GM04503 (cell line): ENCODE measurements around the gene RBM43.
A peak's percentile ranks its signal among the peaks of the same experiment; 100 is the strongest.

Source experiments
- DNase-seq: peaks from one replicate; pipeline ENCODE4 v3.0.0-alpha.2; 2012; ENCODE audit warnings: low read depth

RBM43 gene

DNA sequence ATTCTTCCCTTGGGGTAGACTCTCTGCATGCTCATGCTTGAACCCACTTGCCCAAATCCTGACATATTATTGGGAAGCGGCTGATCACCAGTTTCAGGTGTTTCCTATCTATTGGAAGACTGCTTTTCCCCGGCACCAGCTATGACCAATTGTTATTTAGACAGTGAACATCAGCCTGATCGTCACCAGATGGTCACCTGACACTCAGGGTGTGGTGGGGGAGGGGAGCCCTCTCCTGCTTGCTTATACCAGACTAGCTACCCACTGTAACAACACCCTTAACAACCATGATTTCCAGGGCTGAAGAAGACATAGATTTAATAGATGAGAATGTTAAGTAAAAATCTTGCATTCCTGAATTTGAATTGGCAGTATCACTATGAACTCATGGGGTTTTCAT is 44.3 kb downstream of the RBM43 start:
- no peak for DNase-seq

DNA sequence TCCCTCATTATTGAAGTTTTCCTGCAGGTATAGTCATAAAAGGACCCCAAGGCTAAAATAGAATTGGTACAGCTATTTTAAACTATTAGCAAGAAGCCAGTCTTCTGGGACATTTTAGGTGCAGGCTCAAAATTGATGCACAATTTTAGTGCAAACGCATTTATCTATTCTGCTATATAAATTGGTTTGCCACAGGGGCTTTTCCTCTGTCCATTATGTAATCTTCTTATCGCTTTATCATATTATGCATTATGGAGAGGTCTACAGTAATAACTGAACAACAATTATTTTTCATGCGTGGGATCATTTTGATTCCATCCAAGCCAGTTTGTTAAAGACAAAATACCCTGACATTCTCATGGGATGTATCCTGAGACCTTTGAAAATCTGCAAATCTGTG is 54.6 kb downstream of the RBM43 start:
- no peak for DNase-seq

DNA sequence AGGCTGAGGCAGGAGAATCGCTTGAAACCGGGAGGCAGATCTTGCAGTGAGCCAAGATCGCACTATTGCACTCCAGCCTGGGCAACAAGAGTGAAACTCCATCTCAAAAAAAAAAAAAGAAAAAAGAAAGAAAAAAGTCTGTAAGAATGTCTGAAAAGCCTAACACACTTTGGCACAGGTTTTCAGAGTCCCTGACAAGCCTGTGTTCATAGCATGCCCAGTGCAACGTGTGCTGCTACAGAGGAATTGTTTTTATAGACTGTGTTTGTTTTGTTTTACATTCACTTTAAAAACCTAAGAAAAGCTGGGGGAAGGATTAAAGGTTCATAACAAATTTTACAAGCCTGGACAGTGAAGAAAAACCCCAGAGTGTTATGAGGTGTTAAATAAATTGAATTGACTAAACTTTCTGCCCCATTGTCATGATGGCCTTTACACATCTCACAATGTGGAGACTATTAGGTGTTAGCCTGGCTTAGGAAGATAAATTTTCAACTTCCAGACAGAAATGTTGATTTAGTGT is 55.2 kb downstream of the RBM43 start:
- DNase-seq, result no peak

DNA sequence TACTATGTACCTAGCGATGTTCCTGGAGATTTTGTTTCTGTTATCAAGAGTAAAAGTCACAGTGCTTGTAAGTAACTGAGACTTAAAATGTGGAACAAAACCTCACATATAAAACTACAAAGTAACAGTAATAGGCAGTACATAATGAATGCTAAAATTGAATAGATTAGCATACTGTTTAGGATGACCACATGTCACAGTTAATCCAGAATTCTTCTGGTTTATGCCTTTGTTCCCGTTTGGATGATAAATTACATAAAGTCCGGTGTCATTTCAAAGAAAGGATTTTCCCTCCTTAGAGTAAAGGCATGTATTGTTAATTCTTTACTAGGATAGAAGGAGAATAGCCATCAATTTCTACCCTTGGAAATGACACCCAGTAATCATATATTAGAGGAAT is 56.1 kb downstream of the RBM43 start:
- no peak for DNase-seq

DNA sequence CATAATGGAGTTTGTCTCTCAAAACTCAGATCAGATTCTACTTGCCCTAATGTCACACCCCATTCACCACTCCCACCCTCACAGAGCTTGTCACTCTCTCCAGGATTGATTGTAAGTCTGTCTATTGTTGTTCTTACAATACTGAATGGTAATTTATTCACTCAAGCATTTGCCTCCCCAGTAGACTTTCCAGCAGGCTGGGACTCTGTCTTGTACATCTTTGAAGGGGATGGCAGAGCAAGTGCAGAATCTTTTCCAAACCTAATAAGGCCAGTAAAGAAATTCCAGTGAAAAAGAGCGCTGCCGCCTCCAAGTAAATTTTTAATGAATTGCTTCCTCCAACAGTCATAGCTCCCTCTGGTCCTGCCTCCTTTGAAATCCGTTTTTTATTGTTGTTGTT is 56.9 kb downstream of the RBM43 start:
- no peak for DNase-seq

DNA sequence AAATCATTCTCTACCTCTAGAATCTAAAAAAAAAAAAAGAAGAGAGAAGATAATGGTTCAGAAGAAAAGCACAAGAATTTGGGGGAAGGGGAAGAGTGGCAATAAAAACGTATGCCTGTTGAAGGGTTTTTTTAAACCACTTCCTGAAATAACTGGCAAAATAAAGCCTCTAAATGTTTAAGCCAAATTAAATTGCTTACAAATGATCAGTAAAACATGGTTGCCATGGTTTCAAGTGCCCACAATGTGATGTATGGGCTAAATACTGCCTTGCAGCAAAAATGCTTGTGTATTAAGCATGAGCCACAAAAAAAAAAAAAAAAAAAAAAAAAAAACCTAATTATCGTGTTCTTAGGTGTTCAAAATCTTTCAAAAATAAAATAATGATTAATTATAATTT is 60.8 kb downstream of the RBM43 start:
- DNase-seq, result no peak

DNA sequence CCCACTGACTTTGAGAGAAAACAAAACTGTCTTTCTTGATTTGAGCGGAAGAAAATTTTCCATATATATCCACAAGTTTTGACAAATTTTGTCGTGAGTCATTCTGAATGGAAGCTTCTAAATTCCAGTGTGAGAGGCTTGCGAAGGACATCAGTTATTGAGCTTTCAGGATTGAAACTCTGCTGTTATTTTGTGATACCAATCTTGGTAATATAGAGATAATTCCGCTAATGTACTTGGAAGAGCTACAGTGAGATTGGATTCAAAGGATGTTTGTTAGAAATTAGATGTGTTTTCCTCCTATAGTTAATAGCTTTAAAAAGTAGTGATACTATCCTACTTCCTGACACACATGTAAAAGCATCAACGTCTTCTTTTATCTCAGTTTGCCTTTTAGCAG is 61.4 kb downstream of the RBM43 start:
- no peak for DNase-seq

DNA sequence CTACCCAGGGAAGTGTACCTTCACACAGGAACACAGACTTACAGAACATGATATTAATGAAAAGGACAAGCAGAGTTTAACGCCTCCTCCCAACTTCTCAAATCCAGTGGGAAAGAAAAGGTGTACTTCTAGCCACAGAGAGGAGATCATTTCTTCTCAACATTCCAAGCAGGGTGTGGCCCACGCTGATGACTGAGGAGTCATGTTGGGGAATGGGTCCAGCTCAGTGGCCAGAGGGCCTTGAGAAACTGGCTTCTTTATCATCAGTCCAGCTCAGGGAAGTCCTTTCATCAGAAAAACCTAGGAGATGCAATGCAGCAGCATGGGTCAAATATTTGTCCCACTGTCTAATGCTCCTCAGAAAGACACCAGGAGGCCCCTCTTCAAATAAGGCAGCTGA is 63.0 kb downstream of the RBM43 start:
- DNase-seq, result peak; percentile 3
